Smooth muscle cell (in vitro differentiated cells): Measurements from ENCODE around the gene CRYZL1. TPM values are rescaled to one million over a fixed set of nuclear protein-coding genes. Genes with fewer than 3 reads are reported as not detected.

Experiments
- DNase-seq: peaks from one replicate; lab custom pipeline; 2025; ENCODE audit not compliant: unreplicated experiment; lab: John Stamatoyannopoulos, UW
- H2AFZ ChIP-seq: fragments of 200-600 bp; sonication (generic); 2 replicates; pipeline ENCODE4 v1.6.0; 2016; ENCODE audit warnings: antibody characterized with exemption, low read depth, mild to moderate bottlenecking
- H3F3A ChIP-seq: fragments of 200-600 bp; sonication (generic); 2 replicates; pipeline ENCODE4 v1.6.0; 2017; ENCODE audit warnings: antibody characterized with exemption, low read depth
- H3K27ac ChIP-seq: fragments of 200-600 bp; sonication (generic); 2 replicates; pipeline ENCODE4 v1.5.1; 2016; ENCODE audit warnings: low read depth, mild to moderate bottlenecking
- H3K27me3 ChIP-seq: fragments of 200-600 bp; sonication (generic); 2 replicates; pipeline ENCODE4 v1.6.1; 2016; ENCODE audit warnings: low read depth, mild to moderate bottlenecking
- H3K36me3 ChIP-seq: fragments of 200-600 bp; sonication (generic); 2 replicates; pipeline ENCODE4 v1.5.1; 2016; ENCODE audit warnings: low read depth
- H3K4me1 ChIP-seq: fragments of 200-600 bp; sonication (generic); 2 replicates; pipeline ENCODE4 v1.5.1; 2016; ENCODE audit warnings: low read depth
- H3K4me2 ChIP-seq: fragments of 200-600 bp; sonication (generic); 2 replicates; pipeline ENCODE4 v1.6.0; 2016; ENCODE audit warnings: mild to moderate bottlenecking
- H3K4me3 ChIP-seq: fragments of 200-600 bp; sonication (generic); 2 replicates; pipeline ENCODE4 v1.5.1; 2016; ENCODE audit warnings: mild to moderate bottlenecking
- H3K79me2 ChIP-seq: fragments of 200-600 bp; sonication (generic); 2 replicates; pipeline ENCODE4 v1.6.0; 2016; ENCODE audit warnings: low read depth, mild to moderate bottlenecking
- H3K9ac ChIP-seq: fragments of 200-600 bp; sonication (generic); 2 replicates; pipeline ENCODE4 v1.6.0; 2016; ENCODE audit warnings: low read depth
- H3K9me3 ChIP-seq: fragments of 200-600 bp; sonication (generic); replicated peaks from 2 replicates; pipeline ENCODE4 v1.5.1; 2016; ENCODE audit warnings: low read depth
- H4K20me1 ChIP-seq: fragments of 200-600 bp; sonication (generic); 2 replicates; pipeline ENCODE4 v1.6.0; 2016; ENCODE audit warnings: low read depth
- WGBS: methylation state at CpG from one replicate; pipeline ENCODE4 v1.1.7; 2016; ENCODE audit warnings: low lambda C conversion rate; 5-methylcytosine and 5-hydroxymethylcytosine counted together
- polyA plus RNA-seq: library from polyadenylated mRNA; unstranded; fragments of >200 nt; fragmentation: Nextera tagmentation; extraction: Ambion mirVana; gene quantifications from 2 replicates; pipeline ENCODE4 v1.2.1, GENCODE V29; 2016
- total RNA-seq: library from RNA; depleted of rRNA; stranded (reverse); fragments of >200 nt; gene quantifications from 2 replicates; pipeline ENCODE4 v1.2.3, GENCODE V29; 2014
- TF ChIP-seq, protein P1 (sequence below): fragments of 200-600 bp; sonication (generic); IDR thresholded peaks from 2 replicates; pipeline ENCODE4 v1.5.1; 2017; ENCODE audit warnings: borderline replicate concordance, mild to moderate bottlenecking, antibody characterized with exemption; ENCODE audit not compliant: insufficient read depth, poor library complexity, severe bottlenecking

CRYZL1 gene
- total and polyA plus RNA-seq, 2 experiments from 2014 or later, result 37.7 to 48.3 TPM

GRCh38 chr21:33655588-33656221, 14.2 kb upstream of the CRYZL1 start:
- Histone ChIP-seq H4K20me1 (peaks cover 73% of the 10 kb centered on the region), H2AFZ (no peak overlapping the region), H3K36me3 (no peaks in the 10 kb centered on the region), H3K4me3 (no peak overlapping the region), H3K9me3 (no peaks in the 10 kb centered on the region), H3K79me2 (peaks cover 96% of the 10 kb centered on the region), H3K4me1 (peaks cover 11% of the 10 kb centered on the region), H3K27me3 (no peaks in the 10 kb centered on the region), H3K4me2 (no peak overlapping the region), H3F3A (peaks cover 6% of the 10 kb centered on the region), H3K9ac (no peak overlapping the region), H3K27ac (peak overlapping the region; percentile 81)
- TF ChIP-seq, protein P1, sequence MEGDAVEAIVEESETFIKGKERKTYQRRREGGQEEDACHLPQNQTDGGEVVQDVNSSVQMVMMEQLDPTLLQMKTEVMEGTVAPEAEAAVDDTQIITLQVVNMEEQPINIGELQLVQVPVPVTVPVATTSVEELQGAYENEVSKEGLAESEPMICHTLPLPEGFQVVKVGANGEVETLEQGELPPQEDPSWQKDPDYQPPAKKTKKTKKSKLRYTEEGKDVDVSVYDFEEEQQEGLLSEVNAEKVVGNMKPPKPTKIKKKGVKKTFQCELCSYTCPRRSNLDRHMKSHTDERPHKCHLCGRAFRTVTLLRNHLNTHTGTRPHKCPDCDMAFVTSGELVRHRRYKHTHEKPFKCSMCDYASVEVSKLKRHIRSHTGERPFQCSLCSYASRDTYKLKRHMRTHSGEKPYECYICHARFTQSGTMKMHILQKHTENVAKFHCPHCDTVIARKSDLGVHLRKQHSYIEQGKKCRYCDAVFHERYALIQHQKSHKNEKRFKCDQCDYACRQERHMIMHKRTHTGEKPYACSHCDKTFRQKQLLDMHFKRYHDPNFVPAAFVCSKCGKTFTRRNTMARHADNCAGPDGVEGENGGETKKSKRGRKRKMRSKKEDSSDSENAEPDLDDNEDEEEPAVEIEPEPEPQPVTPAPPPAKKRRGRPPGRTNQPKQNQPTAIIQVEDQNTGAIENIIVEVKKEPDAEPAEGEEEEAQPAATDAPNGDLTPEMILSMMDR, result no peak
- no peak for DNase-seq
- WGBS, result 37% methylated on average over 8 of the region's 8 CpGs

GRCh38 chr21:33654412-33654811, 12.9 kb upstream of the CRYZL1 start:
- H3K36me3 ChIP-seq, result no peaks in the 10 kb centered on the region
- H3K9me3 ChIP-seq, result no peaks in the 10 kb centered on the region
- no peaks in the 10 kb centered on the region for H3K27me3 ChIP-seq
- H2AFZ ChIP-seq, result no peak overlapping the region
- no peak for DNase-seq
- peaks cover 6% of the 10 kb centered on the region for H3F3A ChIP-seq
- no peak overlapping the region for H3K4me2 ChIP-seq
- TF ChIP-seq, protein P1, result no peak
- no peak overlapping the region for H3K4me3 ChIP-seq
- H3K4me1 ChIP-seq, result peaks cover 11% of the 10 kb centered on the region
- peak overlapping the region; percentile 81 for H3K27ac ChIP-seq
- 93% methylated on average over 4 of the region's 4 CpGs for WGBS
- H4K20me1 ChIP-seq, result peaks cover 85% of the 10 kb centered on the region
- peaks cover 96% of the 10 kb centered on the region for H3K79me2 ChIP-seq
- no peak overlapping the region for H3K9ac ChIP-seq

DNA sequence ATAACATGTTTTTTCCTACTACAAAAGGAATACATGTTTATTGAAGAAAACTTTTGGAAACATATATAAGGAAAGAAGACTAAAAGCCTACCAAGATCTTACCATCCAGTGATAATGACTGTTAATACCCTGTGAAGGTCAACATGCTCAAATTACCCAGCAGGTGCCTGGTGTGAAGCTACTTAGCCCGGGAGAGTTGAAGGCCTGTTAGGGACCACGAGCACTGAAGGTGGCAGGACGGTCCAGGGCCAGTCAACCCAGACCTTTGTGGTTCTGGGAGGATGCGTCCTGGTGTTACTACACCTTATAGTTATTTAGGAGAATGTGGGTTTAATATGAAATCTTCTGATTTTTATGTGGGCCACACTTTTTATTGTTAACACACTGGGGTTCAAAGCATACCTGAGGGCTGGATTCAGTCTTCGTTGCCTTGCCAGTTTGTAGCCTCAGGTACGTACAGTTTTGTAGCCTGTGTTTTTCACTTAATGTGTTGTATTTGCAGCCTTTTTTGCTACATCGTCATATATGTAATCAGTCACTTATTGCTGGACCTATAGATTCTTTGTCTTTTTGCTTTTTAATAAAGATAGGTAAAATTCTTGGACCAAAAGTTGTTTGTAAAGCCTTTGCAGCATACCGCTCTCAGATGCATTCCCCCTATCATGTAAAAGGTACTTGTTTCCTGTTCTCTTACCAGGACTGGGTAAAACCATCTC, 10.6 kb upstream of the CRYZL1 start:
- 81% methylated on average over 8 of the region's 8 CpGs for WGBS
- peaks cover 96% of the 10 kb centered on the region for H3K79me2 ChIP-seq
- peaks cover 6% of the 10 kb centered on the region for H3F3A ChIP-seq

More for the DNA sequence above, 10.6 kb upstream of the CRYZL1 start:
- no peak for DNase-seq
- no peaks in the 10 kb centered on the region for H3K36me3 ChIP-seq
- H3K9ac ChIP-seq, result no peak overlapping the region
- no peaks in the 10 kb centered on the region for H3K9me3 ChIP-seq
- TF ChIP-seq, protein P1, result no peak
- no peak overlapping the region for H3K4me3 ChIP-seq
- no peaks in the 10 kb centered on the region for H3K27me3 ChIP-seq
- peaks cover 11% of the 10 kb centered on the region for H3K4me1 ChIP-seq
- H3K4me2 ChIP-seq, result no peak overlapping the region
- no peak overlapping the region for H2AFZ ChIP-seq
- H3K27ac ChIP-seq, result no peak overlapping the region
- H4K20me1 ChIP-seq, result peaks cover 89% of the 10 kb centered on the region
